CD4-positive, alpha-beta T cell (primary cell): ENCODE measurements around the gene SRP9. TPM values are rescaled to one million over a fixed set of nuclear protein-coding genes. Genes with fewer than 3 reads are reported as not detected.

Experiments
- ATAC-seq: fragments of 200-7000 bp; cut with Tn5 transposase; one replicate; pipeline ENCODE4 v1.10.0; 2022; ENCODE audit warnings: mild to moderate bottlenecking; ENCODE audit not compliant: poor library complexity
- CTCF ChIA-PET: fragments of 350-600 bp; sonication (Branson Sonifier 250); formaldehyde crosslinking; loops from one replicate; lab custom pipeline; 2021; ENCODE audit warnings: antibody characterized with exemption, inconsistent platforms; lab: Charles Lee
- POLR2A ChIA-PET: fragments of 350-600 bp; sonication (Branson Sonifier 250); formaldehyde crosslinking; loops from one replicate; lab custom pipeline; 2021; ENCODE audit warnings: antibody characterized with exemption, inconsistent platforms; lab: Charles Lee
- DNase-seq, 14 experiments: peaks; one replicate each; pipeline ENCODE4 v3.0.0-alpha.2; 2013 to 2020; ENCODE audit warnings: mixed read lengths in 2 of 14
- H3K27ac ChIP-seq, 2 donors: one replicate each; pipeline versions ENCODE4 v1.5.1 to v1.7.0; 2013; ENCODE audit warnings: low read length in 2 of 2, low read depth in 1 of 2, mild to moderate bottlenecking in 1 of 2
- H3K27me3 ChIP-seq, 2 experiments: 1 replicate in 1 of 2; 2 replicates in 1 of 2; pipeline versions ENCODE4 v1.6.1 to v1.7.0; 2013; ENCODE audit warnings: low read length in 2 of 2, control low read depth in 1 of 2, mild to moderate bottlenecking in 1 of 2, moderate library complexity in 1 of 2; ENCODE audit not compliant: insufficient read depth in 2 of 2, control insufficient read depth in 1 of 2
- H3K36me3 ChIP-seq: one replicate; pipeline ENCODE4 v1.6.1; 2013; ENCODE audit warnings: low read length, control low read depth; ENCODE audit not compliant: insufficient read depth
- H3K4me1 ChIP-seq: one replicate; pipeline ENCODE4 v1.6.1; 2013; ENCODE audit warnings: low read length, control low read depth; ENCODE audit not compliant: insufficient read depth
- H3K4me3 ChIP-seq: one replicate; pipeline ENCODE4 v1.5.1; 2013; ENCODE audit warnings: mild to moderate bottlenecking, low read length, moderate library complexity
- H3K9me3 ChIP-seq, 2 experiments: 1 replicate in 1 of 2; 2 replicates in 1 of 2; pipeline versions ENCODE4 v1.6.1 to v1.7.0; 2013; ENCODE audit warnings: low read length in 2 of 2, mild to moderate bottlenecking in 2 of 2, control low read depth in 1 of 2, moderate library complexity in 1 of 2; ENCODE audit not compliant: control insufficient read depth in 1 of 2, insufficient read depth in 1 of 2
- H3K27ac Mint-ChIP-seq: one replicate; pipeline ENCODE4 v1.8.0; 2020; ENCODE audit warnings: mixed read lengths
- H3K27me3 Mint-ChIP-seq: one replicate; pipeline ENCODE4 v1.8.0; 2021; ENCODE audit warnings: mixed read lengths
- H3K36me3 Mint-ChIP-seq: one replicate; pipeline ENCODE4 v1.8.0; 2021; ENCODE audit warnings: low read depth, mixed read lengths
- H3K4me1 Mint-ChIP-seq: one replicate; pipeline ENCODE4 v1.8.0; 2021; ENCODE audit warnings: low read depth, mixed read lengths
- H3K4me3 Mint-ChIP-seq: one replicate; pipeline ENCODE4 v1.8.0; 2020; ENCODE audit warnings: mild to moderate bottlenecking, mixed read lengths
- H3K9me3 Mint-ChIP-seq: one replicate; pipeline ENCODE4 v1.8.0; 2020; ENCODE audit warnings: mixed read lengths
- CTCF ChIP-seq: fragments of 200-600 bp; IDR thresholded peaks from one replicate; pipeline ENCODE4 v1.8.0; 2022; ENCODE audit warnings: antibody characterized with exemption, mild to moderate bottlenecking
- intact Hi-C, 2 experiments: fragments of 100-400 bp; cut with DNase I in 1 of 2; cut with micrococcal nuclease in 1 of 2; formaldehyde crosslinking; loops; one replicate each; pipeline versions ENCODE4 v1.15.1 to v1.9.0; 2023 to 2025; cut with DNase I, micrococcal nuclease
- total RNA-seq, 174 experiments: library from RNA in 2 of 174; stranded (reverse) in 2 of 174; gene quantifications; one replicate each; pipeline ENCODE4 v1.2.3 and lab custom pipeline; 2021 to 2026

The SRP9 gene
- total RNA-seq, 2 experiments from 2014 or later, result 63.7 to 69.8 TPM

- POLR2A ChIA-PET, result no interaction called here
- H3K4me1 Mint-ChIP-seq, result no peaks in the 10 kb centered on the region
- H3K27ac Mint-ChIP-seq, result no peak overlapping the region
- H3K9me3 Mint-ChIP-seq, result no peaks in the 10 kb centered on the region
- DNase-seq, result no peak
- intact Hi-C loops, result no loop called here
- H3K4me3 ChIP-seq, result no peak overlapping the region
- H3K9me3 ChIP-seq, result no peaks in the 10 kb centered on the region
- H3K4me3 Mint-ChIP-seq, result no peak overlapping the region
- H3K4me1 ChIP-seq, result no peaks in the 10 kb centered on the region
- CTCF ChIA-PET, result no interaction called here
- no peaks in the 10 kb centered on the region for H3K27me3 Mint-ChIP-seq
- H3K27me3 ChIP-seq, result no peaks in the 10 kb centered on the region
- H3K36me3 ChIP-seq, result no peaks in the 10 kb centered on the region
- H3K27ac ChIP-seq, result no peak overlapping the region
- H3K36me3 Mint-ChIP-seq, result no peaks in the 10 kb centered on the region
- TF ChIP-seq CTCF, result no peak
- ATAC-seq, result no peak
Measured at GRCh38 chr1:225818229-225818628, 40.6 kb downstream of the SRP9 start.

- Histone ChIP-seq H3K9me3 (no peaks in the 10 kb centered on the region), H3K27me3 (no peaks in the 10 kb centered on the region), H3K4me3 (no peak overlapping the region), H3K27ac (no peak overlapping the region), H3K4me1 (no peaks in the 10 kb centered on the region), H3K36me3 (no peaks in the 10 kb centered on the region)
- Mint-ChIP-seq H3K27me3 (no peaks in the 10 kb centered on the region), H3K4me3 (no peak overlapping the region), H3K27ac (no peak overlapping the region), H3K36me3 (no peaks in the 10 kb centered on the region), H3K9me3 (no peaks in the 10 kb centered on the region), H3K4me1 (no peaks in the 10 kb centered on the region)
- ATAC-seq, result no peak
- ChIA-PET CTCF (no interaction called here), POLR2A (no interaction called here)
- no peak for DNase-seq
- no peak for TF ChIP-seq CTCF
- intact Hi-C loops, result no loop called here
Measured at GRCh38 chr1:225819346-225820192, 41.9 kb downstream of the SRP9 start.

GRCh38 chr1:225820522-225821120, 43.0 kb downstream of the SRP9 start:
- intact Hi-C loops, result no loop called here
- POLR2A ChIA-PET, result no interaction called here
- no peak for ATAC-seq

More at GRCh38 chr1:225820522-225821120, 43.0 kb downstream of the SRP9 start:
- Histone ChIP-seq H3K4me3 (no peak overlapping the region), H3K9me3 (no peaks in the 10 kb centered on the region), H3K27ac (no peak overlapping the region), H3K4me1 (no peaks in the 10 kb centered on the region), H3K27me3 (no peaks in the 10 kb centered on the region), H3K36me3 (no peaks in the 10 kb centered on the region)
- DNase-seq, result no peak
- no peak for TF ChIP-seq CTCF
- no peaks in the 10 kb centered on the region for H3K36me3 Mint-ChIP-seq
- H3K4me1 Mint-ChIP-seq, result no peaks in the 10 kb centered on the region
- no peaks in the 10 kb centered on the region for H3K27me3 Mint-ChIP-seq
- CTCF ChIA-PET, result no interaction called here
- H3K4me3 Mint-ChIP-seq, result no peak overlapping the region
- H3K9me3 Mint-ChIP-seq, result no peaks in the 10 kb centered on the region
- no peak overlapping the region for H3K27ac Mint-ChIP-seq
